Lower leg skin (tissue), 4 donors: ENCODE results near the gene PREX1. TPM values are rescaled to one million over a fixed set of nuclear protein-coding genes. Genes with fewer than 3 reads are reported as not detected.

ENCODE experiments used
- DNase-seq, 2 donors: peaks; one replicate each; pipeline ENCODE4 v3.0.0-alpha.2; 2019; ENCODE audit warnings: low spot score in 2 of 2
- H3K4me3 ChIP-seq: fragments of 200-600 bp; sonication (generic); 2 replicates; pipeline ENCODE4 v1.5.1; 2017; ENCODE audit warnings: mild to moderate bottlenecking, low read depth; ENCODE audit not compliant: poor library complexity, severe bottlenecking
- POLR2A ChIP-seq, 2 donors: fragments of 450-650 bp; IDR thresholded peaks; one replicate each; pipeline ENCODE4 v1.6.1; 2016 to 2017; ENCODE audit warnings: antibody characterized with exemption in 2 of 2, mild to moderate bottlenecking in 1 of 2, moderate library complexity in 1 of 2
- WGBS, 2 donors: methylation state at CpG; one replicate each; pipeline ENCODE4 v1.1.5; 2018; 5-methylcytosine and 5-hydroxymethylcytosine counted together
- intact Hi-C: fragments of 100-400 bp; cut with DNase I; formaldehyde crosslinking; loops from one replicate; pipeline ENCODE4 v1.15.0; 2023; ENCODE audit warnings: low total_unique reads
- total RNA-seq, 4 donors: library from RNA; depleted of rRNA; stranded (reverse); fragments of >200 nt; gene quantifications; one replicate each; pipeline ENCODE4 v1.1.0, GENCODE V29; 2016
- TF ChIP-seq, protein P1 (sequence below), 3 donors: fragments of 450-650 bp; IDR thresholded peaks; one replicate each; pipeline ENCODE4 v1.5.1; 2016; ENCODE audit warnings: antibody characterized with exemption in 3 of 3, mild to moderate bottlenecking in 3 of 3, moderate library complexity in 2 of 3

PREX1 gene
- total RNA-seq, 4 donors from 2014 or later = 5.4 to 18.6 (median 7.9) TPM

DNA sequence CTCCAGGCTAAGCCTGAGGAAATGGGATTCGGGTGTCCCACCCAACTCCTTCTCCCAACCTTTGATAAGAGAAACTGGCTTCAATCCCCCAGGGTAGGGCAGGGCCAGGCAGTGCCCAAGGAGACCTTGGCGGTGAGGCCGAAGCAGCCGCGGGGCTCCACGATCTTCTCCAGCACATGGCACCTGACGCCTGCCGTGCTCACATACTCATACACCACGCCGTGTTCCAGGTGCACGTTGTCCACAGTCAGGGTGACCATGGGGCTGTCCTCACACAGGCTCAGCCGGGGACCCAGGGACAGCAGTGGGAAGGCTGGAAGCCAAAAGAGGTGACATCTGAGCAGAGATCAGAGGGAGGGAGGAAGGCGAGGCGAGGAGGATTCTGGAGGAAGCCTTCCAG is 176.5 kb downstream of the PREX1 start:
- no peak for DNase-seq
- WGBS, 2 donors = 87 to 91% methylated on average over 12 to 14 of the region's 14 CpGs
- intact Hi-C loops = no loop called here
- H3K4me3 ChIP-seq = no peak overlapping the region
- TF ChIP-seq, protein P1, sequence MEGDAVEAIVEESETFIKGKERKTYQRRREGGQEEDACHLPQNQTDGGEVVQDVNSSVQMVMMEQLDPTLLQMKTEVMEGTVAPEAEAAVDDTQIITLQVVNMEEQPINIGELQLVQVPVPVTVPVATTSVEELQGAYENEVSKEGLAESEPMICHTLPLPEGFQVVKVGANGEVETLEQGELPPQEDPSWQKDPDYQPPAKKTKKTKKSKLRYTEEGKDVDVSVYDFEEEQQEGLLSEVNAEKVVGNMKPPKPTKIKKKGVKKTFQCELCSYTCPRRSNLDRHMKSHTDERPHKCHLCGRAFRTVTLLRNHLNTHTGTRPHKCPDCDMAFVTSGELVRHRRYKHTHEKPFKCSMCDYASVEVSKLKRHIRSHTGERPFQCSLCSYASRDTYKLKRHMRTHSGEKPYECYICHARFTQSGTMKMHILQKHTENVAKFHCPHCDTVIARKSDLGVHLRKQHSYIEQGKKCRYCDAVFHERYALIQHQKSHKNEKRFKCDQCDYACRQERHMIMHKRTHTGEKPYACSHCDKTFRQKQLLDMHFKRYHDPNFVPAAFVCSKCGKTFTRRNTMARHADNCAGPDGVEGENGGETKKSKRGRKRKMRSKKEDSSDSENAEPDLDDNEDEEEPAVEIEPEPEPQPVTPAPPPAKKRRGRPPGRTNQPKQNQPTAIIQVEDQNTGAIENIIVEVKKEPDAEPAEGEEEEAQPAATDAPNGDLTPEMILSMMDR (IDR thresholded peaks at IDR 0.05) = no peak
- no peak for TF ChIP-seq POLR2A (IDR thresholded peaks at IDR 0.05)

DNA sequence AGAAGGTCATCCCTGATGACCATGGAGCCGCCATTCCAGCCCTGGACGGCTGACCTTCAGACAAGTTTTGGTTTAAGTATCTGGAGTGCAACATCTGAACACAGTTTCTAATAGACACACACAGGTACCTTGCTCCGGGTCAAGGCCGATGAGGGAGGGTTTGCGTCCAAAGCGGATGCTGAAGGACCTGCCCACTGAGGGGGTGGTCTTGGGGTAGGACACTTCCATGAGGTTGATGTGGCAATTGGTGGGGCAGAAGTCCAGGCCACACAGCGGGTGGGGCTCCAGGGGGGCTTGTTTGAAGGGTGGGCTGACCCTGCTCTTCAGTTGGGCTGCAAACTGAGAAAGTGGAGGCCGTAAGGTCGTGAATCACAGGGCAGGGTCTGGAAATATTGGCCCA is 177.9 kb downstream of the PREX1 start:
- intact Hi-C loops = no loop called here
- WGBS, 2 donors = 88 to 94% methylated on average over 9 of the region's 9 CpGs
- TF ChIP-seq, protein P1 (IDR thresholded peaks at IDR 0.05) = no peak
- TF ChIP-seq POLR2A (IDR thresholded peaks at IDR 0.05) = no peak

DNA sequence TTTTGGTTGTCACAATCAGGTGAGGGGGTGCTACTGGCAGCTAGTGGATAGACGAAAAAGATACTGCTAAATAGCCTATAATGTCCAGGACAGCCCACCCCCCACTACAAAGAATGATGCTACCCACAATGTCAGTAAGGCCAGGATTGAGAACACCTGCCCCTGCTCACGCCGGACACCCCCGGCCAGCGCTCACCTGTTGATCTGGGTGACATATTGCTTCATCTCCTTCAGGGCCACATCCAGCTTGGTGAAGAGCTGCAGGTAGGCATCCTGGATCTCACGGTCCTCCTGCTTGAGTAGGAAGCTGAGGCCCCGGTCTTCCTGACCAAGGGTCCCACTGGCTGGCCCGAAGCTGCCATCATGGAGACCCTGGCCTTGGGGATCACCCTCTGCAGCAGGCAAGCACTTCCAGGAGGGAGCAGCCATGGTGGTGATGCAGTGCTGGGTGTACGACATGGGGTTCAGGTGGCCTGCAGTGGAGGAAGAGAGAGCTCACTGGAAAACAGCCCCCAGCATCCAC is 178.6 kb downstream of the PREX1 start:
- TF ChIP-seq, protein P1 (IDR thresholded peaks at IDR 0.05) = no peak
- TF ChIP-seq POLR2A (IDR thresholded peaks at IDR 0.05) = no peak
- no peak overlapping the region for H3K4me3 ChIP-seq
- DNase-seq = no peak
- 88 to 92% methylated on average over 9 of the region's 9 CpGs for WGBS, 2 donors
- intact Hi-C loops = no loop called here

More for the DNA sequence above, 177.9 kb downstream of the PREX1 start:
- DNase-seq = no peak
- no peak overlapping the region for H3K4me3 ChIP-seq

DNA sequence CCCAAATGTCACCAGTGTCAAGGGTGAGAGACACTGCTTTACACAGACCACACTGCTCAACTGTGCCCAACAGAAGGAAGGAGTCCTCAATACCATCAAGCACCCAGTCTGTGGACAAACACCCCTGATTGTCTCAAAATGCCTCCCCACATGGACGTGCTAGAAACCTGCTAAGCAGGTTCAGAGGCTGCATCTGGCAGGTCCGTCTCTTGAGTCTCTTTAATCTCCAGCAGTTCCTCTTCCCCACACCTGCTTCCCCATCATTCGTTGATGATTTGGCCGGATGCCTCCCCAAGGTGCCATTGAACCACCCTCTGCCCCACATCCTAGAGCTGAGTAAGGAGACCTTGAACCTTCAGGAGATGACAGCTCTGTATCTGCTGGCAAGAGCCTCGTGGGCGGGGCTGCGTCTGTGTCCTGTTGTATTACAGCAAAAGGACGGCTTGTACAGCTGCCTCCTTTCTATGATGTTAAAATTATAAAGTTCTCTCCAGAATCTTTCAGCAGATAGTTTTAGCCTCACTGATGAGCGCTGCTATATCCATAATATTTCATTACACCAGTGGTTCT is 179.2 kb downstream of the PREX1 start:
- TF ChIP-seq POLR2A (IDR thresholded peaks at IDR 0.05) = no peak
- TF ChIP-seq, protein P1 (IDR thresholded peaks at IDR 0.05) = no peak
- H3K4me3 ChIP-seq = no peak overlapping the region
- intact Hi-C loops = no loop called here
- 56 to 59% methylated on average over 9 of the region's 9 CpGs for WGBS, 2 donors
- DNase-seq = no peak

DNA sequence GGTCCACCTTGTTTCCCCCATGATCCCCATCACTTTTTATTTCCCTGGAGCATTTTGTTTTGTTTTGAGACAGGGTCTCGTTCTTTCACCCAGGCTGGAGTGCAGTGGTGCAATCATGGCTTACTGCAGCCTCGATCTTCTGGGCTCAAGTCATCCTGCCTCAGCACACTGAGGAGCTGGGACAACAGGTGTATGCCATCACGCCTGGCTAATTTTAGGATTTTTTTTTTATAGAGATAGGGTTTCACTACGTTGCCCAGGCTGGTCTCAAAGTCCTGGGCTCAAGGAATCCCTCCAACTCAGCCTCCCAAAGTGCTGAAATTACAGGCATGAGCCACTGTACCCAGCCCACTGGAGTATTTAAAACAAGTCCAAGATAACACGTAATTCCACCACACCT is 179.9 kb downstream of the PREX1 start:
- no peak overlapping the region for H3K4me3 ChIP-seq
- no peak for DNase-seq
- WGBS, 2 donors = 60 to 74% methylated on average over 5 of the region's 5 CpGs
- TF ChIP-seq, protein P1 (IDR thresholded peaks at IDR 0.05) = no peak
- no peak for TF ChIP-seq POLR2A (IDR thresholded peaks at IDR 0.05)
- intact Hi-C loops = no loop called here

DNA sequence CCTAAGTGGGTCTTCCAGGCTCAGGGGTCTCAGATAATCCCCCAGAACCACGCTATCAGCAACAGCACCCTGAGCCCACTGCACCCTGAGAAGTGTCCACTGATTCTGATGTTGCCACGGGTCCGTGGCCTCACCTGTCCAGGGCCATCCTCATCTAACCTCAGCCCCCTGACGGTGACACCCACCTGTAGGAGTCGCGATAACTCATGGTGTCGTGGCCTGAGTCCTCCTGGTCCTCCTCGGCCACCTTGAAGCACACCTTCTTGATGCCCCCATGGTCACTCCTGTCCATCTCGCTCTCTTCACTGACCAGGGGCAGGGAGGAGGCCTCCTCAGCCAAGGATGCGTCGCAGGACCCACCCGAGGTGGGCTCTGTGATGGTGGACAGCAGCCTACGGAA is 182.1 kb downstream of the PREX1 start:
- WGBS, 2 donors = 91 to 96% methylated on average over 12 to 13 of the region's 13 CpGs
- intact Hi-C loops = no loop called here
- DNase-seq = no peak
- no peak overlapping the region for H3K4me3 ChIP-seq
- no peak for TF ChIP-seq POLR2A (IDR thresholded peaks at IDR 0.05)
- TF ChIP-seq, protein P1 (IDR thresholded peaks at IDR 0.05) = no peak
